ENCODE data around the gene SH3BP2. TPM values are rescaled to one million over a fixed set of nuclear protein-coding genes. Genes with fewer than 3 reads are reported as not detected.

SH3BP2 gene
- total RNA-seq, 8 experiments from 2014 or later, result 17.5 to 41.5 (median 24.1) TPM

DNA sequence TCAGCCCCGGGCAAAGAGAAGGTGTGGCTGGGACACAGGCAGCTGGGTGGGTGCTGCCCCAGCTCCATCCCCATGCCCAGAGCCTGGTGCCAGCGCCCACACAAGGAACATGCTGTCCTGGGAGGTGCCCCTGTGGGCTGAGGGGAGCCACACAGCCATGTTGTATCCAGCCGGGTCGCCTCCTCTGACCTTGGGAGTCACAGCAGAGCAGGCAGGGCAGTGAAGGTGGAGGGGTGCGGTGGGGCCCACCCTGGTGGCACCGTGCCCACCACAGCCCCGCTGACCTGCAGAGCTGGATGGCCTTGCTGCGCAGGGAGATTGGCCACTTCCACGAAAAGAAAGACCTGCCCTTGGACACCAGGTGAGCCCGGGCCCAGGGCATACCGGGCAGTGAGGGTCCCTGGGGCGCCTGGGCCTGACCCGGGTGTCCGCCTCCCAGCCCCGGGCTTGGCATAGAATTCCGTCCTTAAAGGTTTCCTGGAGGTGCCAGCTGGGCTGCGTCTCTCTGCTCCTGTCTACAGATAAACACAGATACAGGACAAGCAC lies 32.0 kb downstream of the SH3BP2 start:
- no peak for ATAC-seq (replicated peaks in 6 of 8)
- H3K27ac ChIP-seq, result no peak overlapping the region
- 82 to 100% (median 89%) methylated on average over 3 to 6 of the region's 17 CpGs; no CpG with 5 or more reads in 7 of the 10 experiments for WGBS, 10 experiments
- in situ Hi-C loops (cut with MboI; ENCODE audit: low pct_unique_long_range_greater_than_20kb in 2 of 9, low sequenced_read_pairs in 9 of 9, unreplicated experiment in 9 of 9), result no loop called here
- H3K4me1 ChIP-seq (replicated peaks in 1 of 2), result no peaks in the 10 kb centered on the region
- no peak overlapping the region for H3K4me3 ChIP-seq

DNA sequence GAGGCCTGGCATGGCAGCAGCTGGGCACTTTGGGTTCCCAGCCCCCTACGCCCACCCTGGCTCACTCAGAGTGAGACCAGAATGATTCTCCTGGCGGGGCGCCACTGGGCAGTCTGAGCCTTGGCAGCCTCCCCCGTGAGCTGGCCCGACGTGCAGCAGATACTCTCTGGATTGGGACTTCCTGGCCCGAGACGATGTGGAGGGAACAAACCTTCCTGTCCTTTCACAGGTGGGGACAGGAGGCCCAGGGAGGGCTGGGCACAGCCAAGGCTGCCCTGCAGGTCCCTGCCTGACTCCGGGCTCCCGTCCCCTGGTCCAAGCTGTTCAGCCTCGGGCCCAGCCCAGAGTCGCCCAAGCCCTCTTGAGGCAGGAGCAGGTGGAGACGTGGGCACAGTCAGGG lies 32.9 kb downstream of the SH3BP2 start:
- no peak overlapping the region for H3K27ac ChIP-seq
- WGBS, 10 experiments, result no CpG with 5 or more reads among the region's 13 CpGs
- H3K4me1 ChIP-seq (replicated peaks in 1 of 2), result no peaks in the 10 kb centered on the region
- in situ Hi-C loops (cut with MboI; ENCODE audit: low pct_unique_long_range_greater_than_20kb in 2 of 9, low sequenced_read_pairs in 9 of 9, unreplicated experiment in 9 of 9), result no loop called here
- ATAC-seq (replicated peaks in 6 of 8), result no peak
- H3K4me3 ChIP-seq, result no peak overlapping the region

- no peak for ATAC-seq (replicated peaks in 6 of 8)
- in situ Hi-C loops (cut with MboI; ENCODE audit: low pct_unique_long_range_greater_than_20kb in 2 of 9, low sequenced_read_pairs in 9 of 9, unreplicated experiment in 9 of 9), result no loop called here
- H3K27ac ChIP-seq, result no peak overlapping the region
- H3K4me3 ChIP-seq, result no peak overlapping the region
- WGBS, 10 experiments, result 82 to 100% (median 100%) methylated on average over 3 to 6 of the region's 31 CpGs; no CpG with 5 or more reads in 5 of the 10 experiments
- no peaks in the 10 kb centered on the region for H3K4me1 ChIP-seq (replicated peaks in 1 of 2)
These were observed 34.4 kb downstream of the SH3BP2 start for GRCh38 chr4:2827071-2827873.

DNA sequence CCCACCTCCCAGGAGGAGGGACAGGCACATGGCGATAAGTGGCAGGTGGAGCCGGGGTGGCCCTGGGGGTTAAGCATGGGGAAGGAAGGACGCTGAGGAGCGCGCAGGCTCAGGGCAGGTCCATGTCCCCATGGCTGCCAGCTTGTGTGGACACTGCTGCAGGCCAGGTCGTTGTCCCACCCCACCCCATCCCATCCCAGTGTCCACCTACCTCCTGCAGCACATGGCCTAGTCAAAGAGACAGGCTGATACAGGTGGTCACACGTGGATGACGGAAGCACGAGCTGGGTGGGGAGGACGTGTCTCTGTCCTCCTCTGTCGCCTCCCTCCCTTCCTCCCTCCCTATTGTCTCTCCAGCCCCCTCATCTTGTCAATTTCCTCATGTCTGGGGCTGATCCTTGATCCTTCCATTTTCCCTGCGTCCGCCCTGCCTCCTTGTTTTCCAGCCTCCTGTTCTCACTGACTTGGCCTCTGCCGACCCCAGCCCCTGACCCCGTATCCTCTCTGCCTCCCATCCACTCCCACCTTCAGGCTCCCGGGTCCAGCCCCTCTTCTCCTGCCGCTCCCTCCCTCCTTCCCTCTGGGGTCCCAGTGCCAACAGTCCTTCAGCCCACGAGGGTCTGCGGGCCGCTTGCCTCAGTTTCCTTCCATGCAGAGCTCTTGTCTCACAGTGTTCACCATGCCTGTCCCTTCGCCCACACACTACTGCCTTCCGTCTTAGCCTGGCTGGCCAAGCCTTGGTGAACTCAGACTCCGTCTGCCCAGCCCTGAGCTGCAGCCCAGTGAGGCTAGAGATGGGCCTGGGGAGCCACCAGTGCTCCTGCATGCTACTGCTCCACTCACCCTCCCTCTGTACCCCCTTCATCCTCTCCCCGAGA lies 35.2 kb downstream of the SH3BP2 start:
- 93 to 100% (median 100%) methylated on average over 1 to 3 of the region's 24 CpGs; no CpG with 5 or more reads in 7 of the 10 experiments for WGBS, 10 experiments
- in situ Hi-C loops (cut with MboI; ENCODE audit: low pct_unique_long_range_greater_than_20kb in 2 of 9, low sequenced_read_pairs in 9 of 9, unreplicated experiment in 9 of 9), result no loop called here

GRCh38 chr4:2828758-2829181 lies 35.9 kb downstream of the SH3BP2 start:
- ATAC-seq (replicated peaks in 6 of 8), result no peak
- H3K4me1 ChIP-seq (replicated peaks in 1 of 2), result no peaks in the 10 kb centered on the region
- H3K4me3 ChIP-seq, result no peak overlapping the region
- H3K27ac ChIP-seq, result no peak overlapping the region
- WGBS, 10 experiments, result 76 to 100% (median 95%) methylated on average over 2 to 13 of the region's 17 CpGs; no CpG with 5 or more reads in 4 of the 10 experiments
- in situ Hi-C loops (cut with MboI; ENCODE audit: low pct_unique_long_range_greater_than_20kb in 2 of 9, low sequenced_read_pairs in 9 of 9, unreplicated experiment in 9 of 9), result no loop called here

More for the DNA sequence above, 35.2 kb downstream of the SH3BP2 start:
- peak in 1 of 8 experiments; percentile 10 for ATAC-seq (replicated peaks in 6 of 8)
- H3K4me3 ChIP-seq, result no peak overlapping the region
- no peak overlapping the region for H3K27ac ChIP-seq
- H3K4me1 ChIP-seq (replicated peaks in 1 of 2), result no peaks in the 10 kb centered on the region

DNA sequence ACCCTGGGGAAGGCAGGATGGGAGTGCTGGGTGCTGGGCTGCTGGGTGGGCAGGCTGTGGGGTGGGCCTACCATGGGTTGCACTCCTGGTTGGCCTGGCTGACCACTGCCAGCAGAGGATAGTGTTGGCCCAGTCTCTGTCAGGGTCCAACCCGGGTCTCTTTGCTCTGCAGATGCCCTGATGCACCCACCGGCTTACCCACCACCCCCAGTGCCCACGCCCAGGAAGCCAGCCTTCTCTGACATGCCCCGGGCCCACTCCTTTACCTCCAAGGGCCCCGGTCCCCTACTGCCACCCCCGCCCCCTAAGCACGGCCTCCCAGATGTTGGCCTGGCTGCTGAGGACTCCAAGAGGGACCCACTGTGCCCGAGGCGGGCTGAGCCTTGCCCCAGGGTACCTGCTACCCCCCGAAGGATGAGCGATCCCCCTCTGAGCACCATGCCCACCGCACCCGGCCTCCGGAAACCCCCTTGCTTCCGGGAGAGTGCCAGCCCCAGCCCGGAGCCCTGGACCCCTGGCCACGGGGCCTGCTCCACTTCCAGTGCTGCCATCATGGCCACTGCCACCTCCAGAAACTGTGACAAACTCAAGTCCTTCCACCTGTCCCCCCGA lies 36.5 kb downstream of the SH3BP2 start:
- Histone ChIP-seq H3K4me1 (replicated peaks in 1 of 2) (no peaks in the 10 kb centered on the region), H3K4me3 (no peak overlapping the region), H3K27ac (no peak overlapping the region)
- ATAC-seq (replicated peaks in 6 of 8), result no peak
- in situ Hi-C loops (cut with MboI; ENCODE audit: low pct_unique_long_range_greater_than_20kb in 2 of 9, low sequenced_read_pairs in 9 of 9, unreplicated experiment in 9 of 9), result no loop called here
- WGBS, 10 experiments, result no CpG with 5 or more reads among the region's 18 CpGs

DNA sequence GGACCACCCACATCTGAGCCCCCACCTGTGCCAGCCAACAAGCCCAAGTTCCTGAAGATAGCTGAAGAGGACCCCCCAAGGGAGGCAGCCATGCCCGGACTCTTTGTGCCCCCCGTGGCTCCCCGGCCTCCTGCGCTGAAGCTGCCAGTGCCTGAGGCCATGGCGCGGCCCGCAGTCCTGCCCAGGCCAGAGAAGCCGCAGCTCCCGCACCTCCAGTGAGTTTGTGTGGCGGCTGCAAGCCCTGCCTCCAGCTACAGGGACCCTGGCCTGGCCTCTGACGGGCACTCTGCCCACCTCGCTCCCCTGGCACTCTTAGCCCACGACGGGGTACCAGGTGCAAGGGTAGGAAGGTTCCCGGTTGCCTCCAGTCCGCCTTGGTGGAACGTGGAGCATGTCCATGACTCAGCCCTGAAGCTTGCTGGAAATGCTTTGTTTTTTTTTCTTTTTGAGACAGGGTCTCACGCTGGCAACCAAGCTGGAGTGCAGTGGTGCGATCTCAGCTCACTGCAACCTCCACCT lies 37.1 kb downstream of the SH3BP2 start:
- no peak overlapping the region for H3K27ac ChIP-seq
- 90 to 100% (median 100%) methylated on average over 1 to 5 of the region's 19 CpGs; no CpG with 5 or more reads in 6 of the 10 experiments for WGBS, 10 experiments
- no peak overlapping the region for H3K4me3 ChIP-seq
- no peaks in the 10 kb centered on the region for H3K4me1 ChIP-seq (replicated peaks in 1 of 2)
- in situ Hi-C loops (cut with MboI; ENCODE audit: low pct_unique_long_range_greater_than_20kb in 2 of 9, low sequenced_read_pairs in 9 of 9, unreplicated experiment in 9 of 9), result no loop called here
- no peak for ATAC-seq (replicated peaks in 6 of 8)

DNA sequence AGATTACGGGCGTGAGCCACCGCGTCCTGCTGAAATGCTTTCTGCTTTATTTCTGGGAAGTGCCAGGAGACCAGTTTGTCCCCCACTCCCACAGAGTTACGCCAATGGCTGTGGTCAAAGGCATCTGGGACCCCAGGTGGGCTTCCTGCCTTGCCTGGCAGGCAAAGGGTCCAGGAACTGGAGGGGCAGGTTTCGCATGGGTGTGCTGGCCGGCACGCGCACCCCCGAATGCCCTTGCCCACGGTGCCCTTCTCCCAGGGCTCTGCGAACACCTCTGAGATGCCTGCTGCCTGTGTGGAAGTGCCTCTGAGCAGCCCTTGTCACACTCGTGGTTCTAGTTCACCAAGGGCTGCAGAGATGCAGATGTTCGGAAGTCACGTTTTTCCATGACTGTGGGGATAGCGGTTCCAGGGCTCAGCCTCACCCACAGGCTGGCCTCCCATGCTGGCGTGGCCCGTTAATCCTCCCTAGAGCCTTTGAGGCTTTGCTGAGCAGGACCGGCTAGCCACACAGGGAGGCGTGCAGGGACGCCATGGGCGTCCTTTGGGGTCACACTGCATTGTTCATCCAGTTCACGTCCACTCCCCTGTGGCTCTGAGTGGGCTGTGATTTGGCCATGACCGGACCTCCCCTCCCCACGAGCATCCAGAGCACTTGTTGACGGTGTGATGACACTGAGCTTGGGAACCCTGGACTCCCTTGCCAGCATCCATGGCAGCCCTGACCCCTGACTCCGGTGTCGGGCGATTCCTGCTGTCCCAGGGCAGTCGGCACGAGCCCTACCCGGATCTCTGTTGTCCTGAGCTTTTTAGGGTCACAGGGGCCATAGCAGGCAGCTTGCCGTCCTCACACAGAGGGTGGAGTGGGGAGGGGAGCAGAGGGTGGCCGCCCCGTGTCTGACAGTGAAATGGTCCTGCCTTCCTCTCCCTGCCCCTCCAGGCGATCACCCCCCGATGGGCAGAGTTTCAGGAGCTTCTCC lies 38.0 kb downstream of the SH3BP2 start:
- no peak overlapping the region for H3K27ac ChIP-seq
- no peak for ATAC-seq (replicated peaks in 6 of 8)
- in situ Hi-C loops (cut with MboI; ENCODE audit: low pct_unique_long_range_greater_than_20kb in 2 of 9, low sequenced_read_pairs in 9 of 9, unreplicated experiment in 9 of 9), result no loop called here
- H3K4me1 ChIP-seq (replicated peaks in 1 of 2), result no peaks in the 10 kb centered on the region
- no peak overlapping the region for H3K4me3 ChIP-seq
- WGBS, 10 experiments, result 78 to 93% (median 87%) methylated on average over 1 to 12 of the region's 37 CpGs; no CpG with 5 or more reads in 5 of the 10 experiments

DNA sequence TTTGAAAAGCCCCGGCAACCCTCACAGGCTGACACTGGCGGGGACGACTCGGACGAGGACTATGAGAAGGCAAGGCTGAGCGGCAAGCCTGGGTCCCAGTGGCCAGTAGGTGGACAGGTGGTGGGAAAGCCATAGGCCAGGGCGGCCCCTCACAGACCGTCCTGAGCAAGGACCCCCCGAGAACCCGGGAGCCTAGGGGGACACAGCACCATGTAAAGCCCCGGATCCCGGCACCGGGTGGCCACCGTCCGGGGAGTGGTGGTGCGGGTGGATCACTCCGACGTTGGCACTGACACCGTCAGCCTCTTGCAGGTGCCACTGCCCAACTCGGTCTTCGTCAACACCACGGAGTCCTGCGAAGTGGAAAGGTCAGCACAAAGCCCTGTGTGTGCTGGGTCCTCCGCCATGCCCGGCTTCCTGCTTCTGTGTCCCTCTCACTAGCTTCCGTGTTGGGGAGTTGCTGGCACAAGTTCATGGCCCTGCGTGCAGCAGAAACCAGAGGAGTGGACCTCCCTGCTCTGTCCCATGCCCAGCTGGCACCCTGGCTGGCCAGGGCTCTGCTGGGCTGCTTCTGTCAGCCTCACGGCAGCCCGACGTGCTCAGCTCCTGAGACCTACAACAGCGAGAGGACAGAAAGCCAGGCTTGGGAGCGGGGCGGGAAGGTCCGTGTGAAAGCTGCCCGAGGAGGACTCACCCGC lies 38.9 kb downstream of the SH3BP2 start:
- Histone ChIP-seq H3K4me1 (replicated peaks in 1 of 2) (peaks cover 0 to 3% of the 10 kb centered on the region in 2 donors), H3K4me3 (no peak overlapping the region), H3K27ac (no peak overlapping the region)
- no peak for ATAC-seq (replicated peaks in 6 of 8)
- WGBS, 10 experiments, result 91 to 100% (median 98%) methylated on average over 1 to 18 of the region's 36 CpGs; no CpG with 5 or more reads in 4 of the 10 experiments
- in situ Hi-C loops (cut with MboI; ENCODE audit: low pct_unique_long_range_greater_than_20kb in 2 of 9, low sequenced_read_pairs in 9 of 9, unreplicated experiment in 9 of 9), result no loop called here

GRCh38 chr4:2832309-2832980 lies 39.6 kb downstream of the SH3BP2 start:
- ATAC-seq (replicated peaks in 6 of 8), result no peak
- in situ Hi-C loops (cut with MboI; ENCODE audit: low pct_unique_long_range_greater_than_20kb in 2 of 9, low sequenced_read_pairs in 9 of 9, unreplicated experiment in 9 of 9), result no loop called here
- Histone ChIP-seq H3K4me3 (no peak overlapping the region), H3K27ac (no peak overlapping the region), H3K4me1 (replicated peaks in 1 of 2) (peaks cover 5 to 10% of the 10 kb centered on the region in 2 donors)
- WGBS, 10 experiments, result 80 to 100% (median 95%) methylated on average over 1 to 3 of the region's 20 CpGs; no CpG with 5 or more reads in 6 of the 10 experiments
